Measurements from ENCODE around the gene GTF3C2. TPM values are rescaled to one million over a fixed set of nuclear protein-coding genes. Genes with fewer than 3 reads are reported as not detected.

GTF3C2 gene
- total RNA-seq, 1 experiment from 2014 or later, result 109 TPM

DNA sequence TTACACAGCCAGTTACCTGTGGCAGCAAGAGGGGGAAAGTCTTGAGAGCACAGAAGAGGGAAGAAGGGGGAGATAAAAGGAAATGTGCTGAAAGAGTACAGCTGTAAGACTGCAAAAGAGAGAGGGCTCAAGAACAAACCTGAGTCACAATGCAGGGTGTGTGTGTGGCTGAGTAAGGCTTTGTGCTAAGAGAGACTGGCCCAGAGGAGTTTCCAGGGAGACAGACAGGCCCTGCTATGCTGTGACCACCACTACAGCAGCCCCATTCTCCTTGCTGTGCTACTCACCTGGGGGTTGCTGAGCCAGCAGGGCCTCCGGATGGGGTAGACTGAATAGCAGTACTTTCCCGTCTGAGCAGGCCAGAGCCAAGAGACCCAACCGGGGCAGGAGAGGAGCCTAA, 21.3 kb downstream of the GTF3C2 start:
- H3K79me1 ChIP-seq (ENCODE audit: insufficient read depth, low read depth, low read length, poor library complexity, severe bottlenecking), result no peaks in the 10 kb centered on the region

More for the DNA sequence above, 21.3 kb downstream of the GTF3C2 start:
- no peak overlapping the region for H2BK12ac ChIP-seq (ENCODE audit: insufficient read length, low read depth, low read length)
- H3K4me1 ChIP-seq (ENCODE audit: insufficient read depth, low read length), result no peaks in the 10 kb centered on the region
- no peaks in the 10 kb centered on the region for H3K27me3 ChIP-seq (ENCODE audit: insufficient read depth, low read length)
- H3K36me3 Mint-ChIP-seq (ENCODE audit: insufficient read depth in 1 of 3, low read depth in 3 of 3), result peaks cover 39 to 80% (median 67%) of the 10 kb centered on the region in 3 experiments
- H3K4ac ChIP-seq (ENCODE audit: low read depth, low read length), result no peak overlapping the region
- TF ChIP-seq, protein P1, sequence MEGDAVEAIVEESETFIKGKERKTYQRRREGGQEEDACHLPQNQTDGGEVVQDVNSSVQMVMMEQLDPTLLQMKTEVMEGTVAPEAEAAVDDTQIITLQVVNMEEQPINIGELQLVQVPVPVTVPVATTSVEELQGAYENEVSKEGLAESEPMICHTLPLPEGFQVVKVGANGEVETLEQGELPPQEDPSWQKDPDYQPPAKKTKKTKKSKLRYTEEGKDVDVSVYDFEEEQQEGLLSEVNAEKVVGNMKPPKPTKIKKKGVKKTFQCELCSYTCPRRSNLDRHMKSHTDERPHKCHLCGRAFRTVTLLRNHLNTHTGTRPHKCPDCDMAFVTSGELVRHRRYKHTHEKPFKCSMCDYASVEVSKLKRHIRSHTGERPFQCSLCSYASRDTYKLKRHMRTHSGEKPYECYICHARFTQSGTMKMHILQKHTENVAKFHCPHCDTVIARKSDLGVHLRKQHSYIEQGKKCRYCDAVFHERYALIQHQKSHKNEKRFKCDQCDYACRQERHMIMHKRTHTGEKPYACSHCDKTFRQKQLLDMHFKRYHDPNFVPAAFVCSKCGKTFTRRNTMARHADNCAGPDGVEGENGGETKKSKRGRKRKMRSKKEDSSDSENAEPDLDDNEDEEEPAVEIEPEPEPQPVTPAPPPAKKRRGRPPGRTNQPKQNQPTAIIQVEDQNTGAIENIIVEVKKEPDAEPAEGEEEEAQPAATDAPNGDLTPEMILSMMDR (conservative IDR thresholded peaks at IDR 0.05), result no peak
- H2BK120ac ChIP-seq (ENCODE audit: low read depth, low read length, poor library complexity, severe bottlenecking), result no peak overlapping the region
- no peak overlapping the region for H3K4me2 ChIP-seq (ENCODE audit: insufficient read depth, insufficient read length, low read length)
- no peak overlapping the region for H3T11ph ChIP-seq (ENCODE audit: low read length)
- H3K27ac ChIP-seq (ENCODE audit: insufficient read length, low read depth, low read length), result no peak overlapping the region
- H2AK5ac ChIP-seq (ENCODE audit: insufficient read length, low read length), result no peak overlapping the region
- H3K9ac ChIP-seq (ENCODE audit: extremely low read depth, insufficient read length, low read length), result no peak overlapping the region
- WGBS (ENCODE audit: extremely low coverage, insufficient read length, low lambda C conversion rate), result no CpG with 5 or more reads among the region's 3 CpGs
- no peaks in the 10 kb centered on the region for H3K4me1 Mint-ChIP-seq
- no peaks in the 10 kb centered on the region for H3K23me2 ChIP-seq (ENCODE audit: insufficient read length, low read depth, low read length, poor library complexity, severe bottlenecking)
- H4K5ac ChIP-seq (ENCODE audit: insufficient read length, low read depth, low read length), result no peak overlapping the region
- no peak overlapping the region for H2AFZ ChIP-seq (ENCODE audit: low read length)
- H3K56ac ChIP-seq (ENCODE audit: insufficient read length, low read depth, low read length), result no peak overlapping the region
- no peaks in the 10 kb centered on the region for H3K79me2 ChIP-seq (ENCODE audit: insufficient read depth, low read length)
- H2BK5ac ChIP-seq (ENCODE audit: insufficient read length, low read length), result no peak overlapping the region
- H3K4me3 Mint-ChIP-seq, result no peak overlapping the region
- no peak overlapping the region for H3K23ac ChIP-seq (ENCODE audit: insufficient read length, low read depth, low read length)
- H3K27me3 Mint-ChIP-seq (ENCODE audit: low read depth), result no peaks in the 10 kb centered on the region
- no peak overlapping the region for H3K14ac ChIP-seq (ENCODE audit: insufficient read depth, low read length)
- no peak overlapping the region for H4K8ac ChIP-seq (replicated peaks; ENCODE audit: insufficient read length, low read depth, low read length)
- H2BK15ac ChIP-seq (ENCODE audit: low read depth, low read length), result no peak overlapping the region
- H2BK20ac ChIP-seq (ENCODE audit: low read depth, low read length, poor library complexity, severe bottlenecking), result no peak overlapping the region
- H3K9me3 Mint-ChIP-seq, result no peaks in the 10 kb centered on the region
- DNase-seq, result no peak
- no peak overlapping the region for H3K18ac ChIP-seq (ENCODE audit: insufficient read length, low read depth, low read length)
- H4K20me1 ChIP-seq (ENCODE audit: control insufficient read depth, insufficient read depth, insufficient read length), result no peaks in the 10 kb centered on the region
- no peak overlapping the region for H3K27ac Mint-ChIP-seq
- H3K9me3 ChIP-seq (ENCODE audit: control insufficient read depth, low read depth, low read length), result no peaks in the 10 kb centered on the region
- no peak overlapping the region for H4K91ac ChIP-seq (ENCODE audit: insufficient read length, low read depth, low read length)
